Stimulated activated naive CD4-positive, alpha-beta T cell treated with Interleukin-2 at 50 U/mL for 16 hours (primary cell): ENCODE results near the gene NALCN.

Source experiments
- DNase-seq: peaks from one replicate; lab custom pipeline; 2025; lab: John Stamatoyannopoulos, UW

The NALCN gene

GRCh38 chr13:101121608-101122007 is 294.7 kb downstream of the NALCN start:
- no peak for DNase-seq

GRCh38 chr13:101120007-101120406 is 296.3 kb downstream of the NALCN start:
- no peak for DNase-seq

DNA sequence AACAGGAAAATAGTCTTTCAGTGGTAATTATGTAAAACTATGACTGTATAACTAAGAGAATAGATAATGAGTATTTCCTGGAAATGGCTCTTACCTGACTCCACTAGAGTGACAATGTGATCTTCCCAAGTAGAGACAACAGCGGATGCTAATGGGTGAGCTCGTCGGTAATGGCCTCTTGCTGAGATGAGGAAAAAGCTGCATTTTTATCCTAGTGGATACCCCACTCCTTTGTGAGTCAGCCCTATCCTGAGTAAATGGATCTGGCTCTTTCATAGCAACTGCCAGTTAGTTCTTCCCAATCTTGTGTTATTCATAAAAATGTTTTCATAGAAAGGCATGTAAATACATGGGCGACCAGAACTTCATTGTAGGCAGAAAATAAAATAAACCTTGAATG is 299.5 kb downstream of the NALCN start:
- DNase-seq, result no peak

DNA sequence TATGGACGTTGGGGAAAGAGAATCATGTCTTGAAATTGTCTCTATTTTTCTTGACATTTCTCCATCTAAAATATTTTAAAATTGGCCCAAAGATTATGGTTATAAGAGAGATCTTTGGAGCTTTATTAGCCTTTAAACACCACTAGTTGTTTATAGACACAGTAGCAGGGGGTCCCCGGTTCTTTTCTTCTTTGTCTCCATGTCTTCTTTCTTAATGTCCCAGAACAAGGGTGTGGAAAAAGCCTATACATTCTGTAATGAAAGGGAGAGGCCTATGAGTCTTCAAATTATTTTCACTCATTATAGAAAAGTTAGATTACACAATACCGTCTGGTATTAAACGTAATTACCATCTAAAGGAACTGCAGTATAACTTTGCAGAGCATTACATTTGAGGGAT is 300.0 kb downstream of the NALCN start:
- DNase-seq, result no peak

- no peak for DNase-seq
These were observed 300.5 kb downstream of the NALCN start for GRCh38 chr13:101115762-101116171.

DNA sequence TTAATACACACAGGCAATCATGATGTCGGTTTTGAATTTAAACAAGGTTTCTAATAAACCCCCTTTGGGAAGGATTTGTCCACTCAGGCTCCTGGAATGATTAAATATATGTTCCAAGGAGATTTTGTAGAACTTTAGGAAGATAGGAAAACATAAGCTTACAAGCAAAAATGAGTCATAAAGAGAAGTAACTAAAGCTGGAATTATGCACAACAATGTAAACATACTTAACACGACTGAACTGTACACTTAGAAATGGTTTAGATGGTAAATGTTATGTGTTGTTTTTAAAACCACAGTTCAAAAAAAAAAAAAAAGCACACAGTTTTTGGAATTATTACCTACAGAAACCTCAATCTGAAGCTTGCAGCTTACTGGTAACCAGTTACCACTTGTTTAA is 304.4 kb downstream of the NALCN start:
- no peak for DNase-seq

GRCh38 chr13:101109005-101109404 is 307.3 kb downstream of the NALCN start:
- no peak for DNase-seq

DNA sequence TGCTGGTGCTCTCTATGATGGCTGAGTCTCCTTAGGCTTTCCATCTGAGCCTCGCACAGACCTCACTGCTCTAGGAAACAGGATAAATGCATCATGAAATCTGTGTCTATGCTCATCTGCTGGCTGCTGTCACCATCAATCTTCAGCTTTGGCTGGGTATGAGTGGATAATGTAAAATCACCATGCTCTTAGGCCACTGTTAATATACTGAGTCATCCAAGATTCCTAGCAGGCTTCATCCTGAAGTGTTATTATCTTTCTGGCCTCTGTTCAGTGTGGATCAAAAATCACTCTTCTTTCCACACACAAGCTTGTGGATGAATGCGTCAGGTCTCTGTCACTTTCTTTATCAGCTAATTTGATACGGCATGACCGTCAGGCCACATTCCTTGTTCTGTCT is 317.4 kb downstream of the NALCN start:
- DNase-seq, result no peak

DNA sequence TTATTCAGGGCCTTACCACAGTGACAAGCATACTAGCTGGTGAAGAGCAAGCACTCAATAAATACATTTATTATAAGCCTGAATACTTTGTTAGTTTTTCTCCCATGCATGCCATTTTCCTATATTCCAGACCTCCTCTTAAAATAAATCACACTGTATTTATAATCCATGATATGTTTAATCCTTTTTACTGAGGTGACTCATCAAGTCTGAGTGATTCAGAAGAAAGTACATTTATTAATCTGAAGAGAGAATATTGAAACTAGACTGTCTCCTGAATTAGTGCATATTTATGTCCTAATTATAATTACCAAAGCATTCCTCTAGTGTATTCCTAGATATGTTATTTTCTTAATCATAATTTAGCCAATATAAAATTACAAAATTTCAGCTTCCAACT is 323.3 kb downstream of the NALCN start:
- DNase-seq, result no peak

DNA sequence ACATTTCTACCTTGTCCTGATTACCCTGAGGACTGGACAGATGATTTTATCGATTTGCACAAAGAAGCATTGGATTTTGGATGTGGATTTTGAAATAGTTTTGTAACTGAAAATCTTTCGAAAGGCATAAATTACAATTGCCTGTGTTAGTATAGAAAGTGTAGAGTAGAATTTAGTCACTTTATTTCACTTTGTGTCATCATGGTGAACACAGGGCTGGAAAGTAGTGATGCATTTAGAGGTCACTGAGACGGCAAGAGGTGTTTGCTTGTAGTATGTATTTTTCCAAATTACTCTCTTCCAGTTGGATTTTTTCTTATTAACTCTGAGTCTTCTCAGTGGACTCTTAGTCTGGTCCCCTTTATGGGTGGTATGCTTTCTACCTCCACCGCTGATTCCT is 326.0 kb downstream of the NALCN start:
- no peak for DNase-seq

- no peak for DNase-seq
These were observed 330.8 kb downstream of the NALCN start for GRCh38 chr13:101085551-101085950.

GRCh38 chr13:101082441-101082840 is 333.9 kb downstream of the NALCN start:
- no peak for DNase-seq

DNA sequence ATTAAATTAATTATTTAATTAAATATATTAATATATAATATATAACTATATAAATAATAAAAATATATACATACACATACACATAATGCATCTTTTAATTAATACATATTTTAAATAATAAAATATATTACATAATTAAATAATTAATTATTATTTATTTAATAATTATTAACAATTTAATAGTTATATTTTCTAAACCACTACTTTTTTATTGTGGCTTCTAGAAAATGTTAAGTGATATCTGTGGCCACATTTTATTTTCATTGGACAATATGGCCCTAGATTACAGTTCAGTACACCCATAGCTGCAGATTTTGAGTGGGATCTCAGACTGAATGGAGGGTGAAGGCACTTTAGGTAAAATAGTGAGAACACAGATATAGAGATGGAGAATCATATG is 335.7 kb downstream of the NALCN start:
- DNase-seq, result no peak

GRCh38 chr13:101065329-101065728 is 351.0 kb downstream of the NALCN start:
- DNase-seq, result no peak

DNA sequence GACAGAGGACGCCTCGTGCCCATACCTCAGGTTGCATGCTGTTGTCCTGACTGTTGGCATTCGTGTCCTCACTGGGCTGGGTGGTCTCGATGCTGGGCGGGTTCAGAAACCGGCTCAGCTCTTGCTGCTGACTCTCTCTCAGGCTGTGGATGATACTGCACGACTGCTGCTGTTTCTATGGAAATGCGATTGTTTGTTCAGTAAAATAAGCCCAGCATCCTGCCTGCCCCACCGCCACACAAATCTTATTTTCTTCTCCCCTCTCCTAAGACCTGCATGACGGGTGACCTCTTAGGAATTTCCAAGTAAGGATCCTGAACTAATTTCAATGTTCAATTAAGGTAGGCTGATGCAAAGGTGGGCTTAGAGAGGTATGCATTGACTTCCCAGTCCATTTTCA is 356.5 kb downstream of the NALCN start:
- no peak for DNase-seq

- DNase-seq, result no peak
These were observed 357.5 kb downstream of the NALCN start for GRCh38 chr13:101058841-101059240.

GRCh38 chr13:101053301-101054093 is 362.8 kb downstream of the NALCN start:
- DNase-seq, result no peak

DNA sequence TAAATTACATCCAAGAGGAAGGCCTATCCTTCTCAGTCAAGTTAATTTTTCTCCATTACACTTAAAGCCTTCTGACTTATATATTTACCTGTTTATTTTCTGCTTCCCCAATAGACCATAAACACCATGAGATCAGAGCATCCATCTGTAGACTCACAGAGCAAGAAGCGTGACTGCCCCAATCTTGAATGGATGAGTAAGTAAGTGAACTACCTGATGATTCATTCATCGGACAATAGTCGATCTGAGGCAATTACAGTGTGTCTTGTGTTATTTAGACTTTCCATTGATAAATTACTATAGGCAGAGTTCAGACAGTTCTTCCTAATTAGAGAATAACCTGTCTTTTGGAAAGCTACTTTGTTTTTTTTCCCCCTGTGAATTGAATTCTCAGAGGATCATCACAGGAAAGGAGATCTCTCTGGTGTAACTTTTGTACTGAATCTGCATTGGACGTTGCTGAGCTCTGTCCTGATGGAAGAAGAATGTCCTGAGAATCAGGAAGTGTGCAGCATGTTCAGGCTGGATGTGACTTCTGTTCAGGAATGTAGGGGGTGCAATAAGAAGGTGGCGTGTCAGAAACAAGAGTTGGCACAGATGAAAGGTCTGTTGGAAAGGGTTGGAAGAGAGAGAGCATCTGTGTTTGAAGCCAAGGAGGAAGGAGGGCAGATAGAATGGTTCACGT is 367.0 kb downstream of the NALCN start:
- DNase-seq, result no peak

- no peak for DNase-seq
These were observed 379.8 kb downstream of the NALCN start for GRCh38 chr13:101036546-101036945.

DNA sequence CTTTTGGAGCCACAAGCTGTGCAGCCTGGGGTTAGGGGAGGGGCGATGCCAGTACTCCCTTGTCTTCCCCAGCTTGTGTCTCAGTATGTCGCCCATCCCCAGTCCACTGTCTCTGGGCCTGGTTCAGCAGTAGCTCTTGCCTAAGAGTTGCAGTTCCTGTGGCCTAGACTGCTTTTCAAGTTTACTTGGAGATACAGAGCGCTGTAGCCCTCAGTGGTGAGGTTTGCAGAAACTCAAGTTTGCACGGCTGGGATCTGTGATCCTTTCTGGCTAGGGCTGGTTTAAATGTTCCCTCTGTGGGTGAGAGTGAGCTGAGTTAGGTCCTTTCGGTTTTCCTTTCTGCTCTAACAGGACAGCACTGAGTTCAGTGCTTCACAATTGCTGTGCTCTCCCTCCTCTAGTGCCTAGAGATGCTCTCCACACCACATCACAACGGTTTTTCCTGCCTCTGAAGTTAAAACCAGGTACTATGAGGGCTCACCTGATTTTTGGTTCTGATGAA is 381.1 kb downstream of the NALCN start:
- no peak for DNase-seq

DNA sequence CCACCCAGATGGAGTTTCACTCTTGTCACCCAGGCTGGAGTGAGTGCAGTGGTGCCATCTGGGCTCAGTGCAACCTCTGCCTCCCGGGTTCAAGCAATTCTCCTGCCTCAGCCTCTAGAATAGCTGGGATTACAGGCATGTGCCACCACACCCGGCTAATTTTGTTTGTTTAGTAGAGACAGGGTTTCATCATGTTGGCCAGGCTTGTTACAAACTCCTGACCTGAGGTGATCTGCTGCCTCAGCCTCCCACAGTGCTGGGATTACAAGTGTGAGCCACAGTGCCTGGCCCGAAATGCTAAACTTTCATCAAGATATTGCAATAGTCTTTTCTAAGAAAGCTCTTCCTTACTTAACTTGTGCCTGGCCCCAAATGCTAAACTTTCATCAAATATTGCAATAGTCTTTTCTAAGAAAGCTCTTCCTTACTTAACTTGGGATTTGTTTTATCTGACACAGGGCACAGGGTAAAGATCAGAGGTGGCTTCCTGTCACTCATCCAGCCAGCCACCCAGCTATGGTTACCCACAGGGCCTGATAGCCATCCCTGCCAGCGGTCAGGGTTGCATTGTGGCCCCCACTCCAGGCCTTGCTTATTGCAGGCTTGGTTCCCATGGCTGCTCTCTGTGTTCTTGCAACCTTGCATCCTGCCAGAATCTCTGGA is 389.4 kb downstream of the NALCN start:
- no peak for DNase-seq

DNA sequence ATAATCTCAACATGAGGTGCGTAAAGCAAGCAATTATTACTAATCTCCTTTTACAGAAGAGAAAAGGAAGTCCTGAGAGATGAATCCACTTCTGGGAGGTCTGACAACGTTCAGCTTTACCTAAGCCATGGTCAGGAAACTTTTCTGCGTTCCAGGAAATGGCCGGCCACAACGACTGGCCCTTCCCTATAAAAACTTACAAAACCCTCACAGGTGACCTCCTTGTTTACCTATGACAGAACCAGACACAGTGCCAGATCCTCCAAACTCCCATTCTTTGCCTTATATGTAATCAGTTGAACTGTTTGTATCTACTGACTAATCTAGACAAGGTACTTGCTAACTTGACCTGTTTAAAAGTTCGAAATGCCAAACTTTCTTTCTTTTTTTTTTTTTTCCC is 390.0 kb downstream of the NALCN start:
- DNase-seq, result no peak

GRCh38 chr13:101025925-101026324 is 390.4 kb downstream of the NALCN start:
- no peak for DNase-seq
